Neural cell (in vitro differentiated cells): Measurements from ENCODE around the gene P2RX3.

Source experiments
- EP300 ChIP-seq: fragments of 450-650 bp; conservative IDR thresholded peaks from 2 replicates; pipeline ENCODE4 v1.6.1; 2014; ENCODE audit warnings: antibody characterized with exemption, mild to moderate bottlenecking, moderate library complexity; ENCODE audit not compliant: poor library complexity, severe bottlenecking
- EZH2 ChIP-seq: fragments of 200-600, 300-800 bp; shearing (Covaris generic), sonication (generic); IDR thresholded peaks from 2 replicates; pipeline ENCODE4 v1.6.1; 2014; ENCODE audit warnings: antibody characterized with exemption, low read length, borderline replicate concordance, mild to moderate bottlenecking; ENCODE audit not compliant: insufficient read depth, poor library complexity, severe bottlenecking
- RAD21 ChIP-seq: fragments of 450-650 bp; conservative IDR thresholded peaks from 2 replicates; pipeline ENCODE4 v1.6.1; 2014; ENCODE audit warnings: antibody characterized with exemption, mild to moderate bottlenecking, moderate library complexity
- TAF1 ChIP-seq: IDR thresholded peaks from 2 replicates; pipeline ENCODE4 v1.6.1; 2012; ENCODE audit warnings: low read depth
- TF ChIP-seq, protein P1 (sequence below): fragments of 450-650 bp; IDR thresholded peaks from 2 replicates; pipeline ENCODE4 v1.5.1; 2014; ENCODE audit warnings: antibody characterized with exemption, mild to moderate bottlenecking, moderate library complexity; ENCODE audit not compliant: poor library complexity, severe bottlenecking
- TF ChIP-seq, protein P2 (sequence below): IDR thresholded peaks from 2 replicates; pipeline ENCODE4 v1.6.1; 2012; ENCODE audit warnings: borderline replicate concordance

DNA sequence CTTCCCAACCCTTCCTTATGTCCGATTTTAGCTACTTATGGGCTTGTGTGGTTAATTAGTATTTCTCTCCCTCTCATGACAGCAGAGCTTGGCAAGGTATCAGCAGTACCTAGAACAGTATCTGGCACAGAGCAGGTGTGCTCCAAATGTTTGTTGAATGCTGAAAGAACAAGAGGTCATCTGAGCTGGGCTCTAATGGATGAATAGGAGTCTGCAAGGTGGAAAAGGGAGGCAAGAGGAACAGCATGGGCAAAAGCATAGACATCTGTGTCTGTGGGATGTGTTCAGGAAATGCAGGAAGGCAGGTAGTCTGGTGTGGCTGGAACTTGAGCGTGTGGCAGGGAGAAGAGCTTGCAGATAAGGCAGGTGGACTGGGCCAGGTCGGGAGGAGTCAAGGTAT is 23.8 kb downstream of the P2RX3 start:
- TF ChIP-seq, protein P1, sequence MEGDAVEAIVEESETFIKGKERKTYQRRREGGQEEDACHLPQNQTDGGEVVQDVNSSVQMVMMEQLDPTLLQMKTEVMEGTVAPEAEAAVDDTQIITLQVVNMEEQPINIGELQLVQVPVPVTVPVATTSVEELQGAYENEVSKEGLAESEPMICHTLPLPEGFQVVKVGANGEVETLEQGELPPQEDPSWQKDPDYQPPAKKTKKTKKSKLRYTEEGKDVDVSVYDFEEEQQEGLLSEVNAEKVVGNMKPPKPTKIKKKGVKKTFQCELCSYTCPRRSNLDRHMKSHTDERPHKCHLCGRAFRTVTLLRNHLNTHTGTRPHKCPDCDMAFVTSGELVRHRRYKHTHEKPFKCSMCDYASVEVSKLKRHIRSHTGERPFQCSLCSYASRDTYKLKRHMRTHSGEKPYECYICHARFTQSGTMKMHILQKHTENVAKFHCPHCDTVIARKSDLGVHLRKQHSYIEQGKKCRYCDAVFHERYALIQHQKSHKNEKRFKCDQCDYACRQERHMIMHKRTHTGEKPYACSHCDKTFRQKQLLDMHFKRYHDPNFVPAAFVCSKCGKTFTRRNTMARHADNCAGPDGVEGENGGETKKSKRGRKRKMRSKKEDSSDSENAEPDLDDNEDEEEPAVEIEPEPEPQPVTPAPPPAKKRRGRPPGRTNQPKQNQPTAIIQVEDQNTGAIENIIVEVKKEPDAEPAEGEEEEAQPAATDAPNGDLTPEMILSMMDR, result no peak
- no peak for TF ChIP-seq EZH2
- no peak for TF ChIP-seq TAF1
- no peak for TF ChIP-seq EP300
- TF ChIP-seq, protein P2, sequence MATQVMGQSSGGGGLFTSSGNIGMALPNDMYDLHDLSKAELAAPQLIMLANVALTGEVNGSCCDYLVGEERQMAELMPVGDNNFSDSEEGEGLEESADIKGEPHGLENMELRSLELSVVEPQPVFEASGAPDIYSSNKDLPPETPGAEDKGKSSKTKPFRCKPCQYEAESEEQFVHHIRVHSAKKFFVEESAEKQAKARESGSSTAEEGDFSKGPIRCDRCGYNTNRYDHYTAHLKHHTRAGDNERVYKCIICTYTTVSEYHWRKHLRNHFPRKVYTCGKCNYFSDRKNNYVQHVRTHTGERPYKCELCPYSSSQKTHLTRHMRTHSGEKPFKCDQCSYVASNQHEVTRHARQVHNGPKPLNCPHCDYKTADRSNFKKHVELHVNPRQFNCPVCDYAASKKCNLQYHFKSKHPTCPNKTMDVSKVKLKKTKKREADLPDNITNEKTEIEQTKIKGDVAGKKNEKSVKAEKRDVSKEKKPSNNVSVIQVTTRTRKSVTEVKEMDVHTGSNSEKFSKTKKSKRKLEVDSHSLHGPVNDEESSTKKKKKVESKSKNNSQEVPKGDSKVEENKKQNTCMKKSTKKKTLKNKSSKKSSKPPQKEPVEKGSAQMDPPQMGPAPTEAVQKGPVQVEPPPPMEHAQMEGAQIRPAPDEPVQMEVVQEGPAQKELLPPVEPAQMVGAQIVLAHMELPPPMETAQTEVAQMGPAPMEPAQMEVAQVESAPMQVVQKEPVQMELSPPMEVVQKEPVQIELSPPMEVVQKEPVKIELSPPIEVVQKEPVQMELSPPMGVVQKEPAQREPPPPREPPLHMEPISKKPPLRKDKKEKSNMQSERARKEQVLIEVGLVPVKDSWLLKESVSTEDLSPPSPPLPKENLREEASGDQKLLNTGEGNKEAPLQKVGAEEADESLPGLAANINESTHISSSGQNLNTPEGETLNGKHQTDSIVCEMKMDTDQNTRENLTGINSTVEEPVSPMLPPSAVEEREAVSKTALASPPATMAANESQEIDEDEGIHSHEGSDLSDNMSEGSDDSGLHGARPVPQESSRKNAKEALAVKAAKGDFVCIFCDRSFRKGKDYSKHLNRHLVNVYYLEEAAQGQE, result no peak
- no peak for TF ChIP-seq RAD21
